GM19372 (cell line): ENCODE measurements around the gene RTKN.
A peak's percentile ranks its signal among the peaks of the same experiment; 100 is the strongest.
"Not testable (repeated sequence)": the region's sequence is repeated elsewhere in the genome, so short reads cannot be mapped to it uniquely, and the experiment has no call there.

Experiments
- ATAC-seq: cut with Tn5 transposase; IDR thresholded peaks from one replicate; pipeline ENCODE4 v1.9.1; 2021; ENCODE audit warnings: mild to moderate bottlenecking, low read depth, moderate library complexity; ENCODE audit not compliant: unreplicated experiment

Gene RTKN

GRCh38 chr2:74462054-74462785, 20.5 kb upstream of the RTKN start:
- ATAC-seq = no peak

GRCh38 chr2:74461187-74462053, 19.7 kb upstream of the RTKN start:
- no peak for ATAC-seq

- not testable (repeated sequence) for ATAC-seq
These were observed 18.4 kb upstream of the RTKN start for GRCh38 chr2:74460187-74460586.

- ATAC-seq = not testable (repeated sequence)
These were observed 17.9 kb upstream of the RTKN start for GRCh38 chr2:74459503-74460118.

- ATAC-seq = no peak
These were observed 17.2 kb upstream of the RTKN start for GRCh38 chr2:74458938-74459363.

GRCh38 chr2:74458132-74458937, 16.6 kb upstream of the RTKN start, which contains the start of gene WBP1:
Gene WBP1, plus strand, starts transcription at chr2:74458438. Its CDS starts 165 bp downstream, at chr2:74458603.
- peak; percentile 76 for ATAC-seq

GRCh38 chr2:74457549-74458131, 15.9 kb upstream of the RTKN start:
- peak; percentile 34 for ATAC-seq

GRCh38 chr2:74457129-74457548, 15.4 kb upstream of the RTKN start:
- ATAC-seq = no peak

- peak; percentile 37 for ATAC-seq
These were observed 13.1 kb upstream of the RTKN start, which contains the start of gene INO80B for GRCh38 chr2:74454654-74455511. Gene INO80B, plus strand, starts transcription at chr2:74455087. Its CDS starts 30 bp downstream, at chr2:74455117.

- no peak for ATAC-seq
These were observed 8.9 kb upstream of the RTKN start for GRCh38 chr2:74450570-74451190.

GRCh38 chr2:74448771-74449170, 7.0 kb upstream of the RTKN start:
- ATAC-seq = no peak

- no peak for ATAC-seq
These were observed 5.7 kb upstream of the RTKN start for GRCh38 chr2:74447230-74447999.

- ATAC-seq = no peak
These were observed 3.0 kb upstream of the RTKN start for GRCh38 chr2:74444498-74445318.

- not testable (repeated sequence) for ATAC-seq
These were observed 953 bp upstream of the RTKN start for GRCh38 chr2:74442483-74443297.

GRCh38 chr2:74441170-74441689, 507 bp downstream of the RTKN start:
- no peak for ATAC-seq
